KMS-11 (cell line): Measurements from ENCODE around the gene SHROOM3.

Source experiments
- H2AFZ ChIP-seq: fragments of 200-600 bp; sonication (generic); 2 replicates; pipeline ENCODE4 v1.6.1; 2016; ENCODE audit warnings: antibody characterized with exemption, mixed run types, low read depth
- H3K27ac ChIP-seq: fragments of 200-600 bp; sonication (generic); 2 replicates; pipeline ENCODE4 v1.6.1; 2016; ENCODE audit warnings: mild to moderate bottlenecking, mixed run types
- H3K27me3 ChIP-seq: fragments of 200-600 bp; sonication (generic); 2 replicates; pipeline ENCODE4 v1.6.1; 2017; ENCODE audit warnings: mild to moderate bottlenecking, low read depth, mixed run types, moderate library complexity; ENCODE audit not compliant: insufficient read depth
- H3K36me3 ChIP-seq: fragments of 200-600 bp; sonication (generic); 2 replicates; pipeline ENCODE4 v1.6.1; 2017; ENCODE audit warnings: mild to moderate bottlenecking, mixed run types; ENCODE audit not compliant: insufficient read depth
- H3K4me1 ChIP-seq: fragments of 200-600 bp; sonication (generic); 2 replicates; pipeline ENCODE4 v1.6.1; 2016; ENCODE audit warnings: mild to moderate bottlenecking, low read depth, mixed run types; ENCODE audit not compliant: poor library complexity, severe bottlenecking
- H3K4me2 ChIP-seq: fragments of 200-600 bp; sonication (generic); 2 replicates; pipeline ENCODE4 v1.7.0; 2016; ENCODE audit warnings: mild to moderate bottlenecking, mixed run types
- H3K4me3 ChIP-seq: fragments of 200-600 bp; sonication (generic); IDR thresholded peaks from 2 replicates; pipeline ENCODE4 v1.6.1; 2017; ENCODE audit warnings: low read depth, low read length, mixed read lengths; ENCODE audit not compliant: insufficient read depth
- H3K79me2 ChIP-seq: fragments of 200-600 bp; sonication (generic); 2 replicates; pipeline ENCODE4 v1.6.1; 2016; ENCODE audit warnings: low read depth, mixed run types; ENCODE audit not compliant: insufficient read depth
- H3K9ac ChIP-seq: fragments of 200-600 bp; sonication (generic); 2 replicates; pipeline ENCODE4 v1.6.1; 2016; ENCODE audit warnings: mild to moderate bottlenecking, mixed run types
- H4K20me1 ChIP-seq: fragments of 200-600 bp; sonication (generic); 2 replicates; pipeline ENCODE4 v1.6.1; 2016; ENCODE audit warnings: mild to moderate bottlenecking, mixed run types; ENCODE audit not compliant: insufficient read depth
- CTCF ChIP-seq: fragments of 200-600 bp; sonication (generic); conservative IDR thresholded peaks from 2 replicates; pipeline ENCODE4 v1.6.1; 2017; ENCODE audit warnings: low read depth, mild to moderate bottlenecking, antibody characterized with exemption, low read length, moderate library complexity, mixed read lengths

Gene SHROOM3

GRCh38 chr4:76689145-76689817 is 254.3 kb downstream of the SHROOM3 start:
- peaks cover 64% of the 10 kb centered on the region for H3K4me1 ChIP-seq
- peak overlapping the region; percentile 71 for H2AFZ ChIP-seq
- H3K36me3 ChIP-seq: no peaks in the 10 kb centered on the region
- peak overlapping the region; percentile 77 for H3K9ac ChIP-seq
- TF ChIP-seq CTCF: no peak
- peaks cover 37% of the 10 kb centered on the region for H3K79me2 ChIP-seq
- H3K27ac ChIP-seq: peak overlapping the region; percentile 68
- peak overlapping the region; percentile 99 for H3K4me2 ChIP-seq
- H3K27me3 ChIP-seq: no peaks in the 10 kb centered on the region
- peak overlapping the region; percentile 92 for H3K4me3 ChIP-seq
- H4K20me1 ChIP-seq: no peaks in the 10 kb centered on the region

- H3K4me3 ChIP-seq: peak overlapping the region; percentile 92
- H3K27ac ChIP-seq: peak overlapping the region; percentile 68
Observed at GRCh38 chr4:76690011-76690905, 255.2 kb downstream of the SHROOM3 start.

GRCh38 chr4:76690906-76691275 is 255.9 kb downstream of the SHROOM3 start:
- peak overlapping the region; percentile 68; the same call in 1 of the 2 replicates for H3K27ac ChIP-seq
- no peak overlapping the region for H3K4me3 ChIP-seq
- peak overlapping the region; percentile 77; the same call in 1 of the 2 replicates for H3K9ac ChIP-seq
- H3K27me3 ChIP-seq: no peaks in the 10 kb centered on the region
- H3K4me2 ChIP-seq: peak overlapping the region; percentile 99
- peaks cover 51% of the 10 kb centered on the region for H3K79me2 ChIP-seq
- TF ChIP-seq CTCF: no peak
- no peak overlapping the region for H2AFZ ChIP-seq
- no peaks in the 10 kb centered on the region for H4K20me1 ChIP-seq
- no peaks in the 10 kb centered on the region for H3K36me3 ChIP-seq
- peaks cover 73% of the 10 kb centered on the region for H3K4me1 ChIP-seq

More at GRCh38 chr4:76690011-76690905, 255.2 kb downstream of the SHROOM3 start:
- peaks cover 68% of the 10 kb centered on the region for H3K4me1 ChIP-seq
- H3K27me3 ChIP-seq: no peaks in the 10 kb centered on the region
- H3K36me3 ChIP-seq: no peaks in the 10 kb centered on the region
- no peak for TF ChIP-seq CTCF
- peak overlapping the region; percentile 99 for H3K4me2 ChIP-seq
- H3K9ac ChIP-seq: peak overlapping the region; percentile 77
- H2AFZ ChIP-seq: peak overlapping the region; percentile 67
- H4K20me1 ChIP-seq: no peaks in the 10 kb centered on the region
- peaks cover 46% of the 10 kb centered on the region for H3K79me2 ChIP-seq

- Histone ChIP-seq H3K27me3 (no peaks in the 10 kb centered on the region), H3K9ac (no peak overlapping the region; the same call in 1 of the 2 replicates), H3K4me3 (no peak overlapping the region), H4K20me1 (no peaks in the 10 kb centered on the region), H3K79me2 (peaks cover 58% of the 10 kb centered on the region), H3K36me3 (no peaks in the 10 kb centered on the region), H3K4me2 (peak overlapping the region; percentile 99), H3K27ac (peak overlapping the region; percentile 68; the same call in 1 of the 2 replicates), H3K4me1 (peaks cover 76% of the 10 kb centered on the region), H2AFZ (no peak overlapping the region)
- no peak for TF ChIP-seq CTCF
Observed at GRCh38 chr4:76691807-76692582, 257.0 kb downstream of the SHROOM3 start.
